Testis (tissue), 3 donors: ENCODE results near the gene FRMD3. TPM values are rescaled to one million over a fixed set of nuclear protein-coding genes. Genes with fewer than 3 reads are reported as not detected.

Experiments
- DNase-seq: peaks from one replicate; pipeline ENCODE4 v3.0.0-alpha.2; 2019
- H3K27ac ChIP-seq, 2 donors: fragments of 200-600 bp; sonication (generic); one replicate each; pipeline ENCODE4 v1.5.1; 2019
- H3K27me3 ChIP-seq: fragments of 200-600 bp; sonication (generic); one replicate; pipeline ENCODE4 v1.5.1; 2019
- H3K36me3 ChIP-seq: fragments of 200-600 bp; sonication (generic); one replicate; pipeline ENCODE4 v1.5.1; 2017; ENCODE audit warnings: low read depth; ENCODE audit errors: missing control alignments
- H3K4me1 ChIP-seq: fragments of 200-600 bp; sonication (generic); one replicate; pipeline ENCODE4 v1.5.1; 2019
- H3K4me3 ChIP-seq, 2 donors: fragments of 200-600 bp; sonication (generic); one replicate each; pipeline ENCODE4 v1.5.1; 2017 to 2019
- H3K9me3 ChIP-seq: fragments of 200-600 bp; sonication (generic); one replicate; pipeline ENCODE4 v1.5.1; 2017
- CTCF ChIP-seq, 3 experiments: fragments of 450-650 bp in 2 of 3; fragments of 200-600 bp in 1 of 3; sonication (generic) in 1 of 3; IDR thresholded peaks; one replicate each; pipeline ENCODE4 v1.5.1; 2016 to 2019; ENCODE audit warnings: antibody characterized with exemption in 3 of 3, mild to moderate bottlenecking in 2 of 3, moderate library complexity in 1 of 3
- POLR2A ChIP-seq: fragments of 450-650 bp; IDR thresholded peaks from one replicate; pipeline ENCODE4 v1.6.1; 2017; ENCODE audit warnings: antibody characterized with exemption, mild to moderate bottlenecking, moderate library complexity
- WGBS, 2 donors: methylation state at CpG; one replicate each; pipeline ENCODE4 v1.1.5; 2018; 5-methylcytosine and 5-hydroxymethylcytosine counted together
- intact Hi-C: fragments of 100-400 bp; cut with DNase I; formaldehyde crosslinking; loops from one replicate; pipeline ENCODE4 v1.15.1; 2023; ENCODE audit warnings: low total_unique reads
- polyA plus RNA-seq: library from polyadenylated mRNA; stranded (reverse); fragments of 350-450 nt; fragmentation: Illumina TruSeq; extraction: RNeasy Lipid Tissue Mini Kit (QIAGEN cat#74804); gene quantifications from one replicate; pipeline ENCODE4 v1.2.3, GENCODE V29; 2014; ENCODE audit warnings: low read depth, low replicate concordance; ENCODE audit not compliant: insufficient read depth
- total RNA-seq, 2 donors: library from RNA; depleted of rRNA; stranded (reverse); fragments of >200 nt; gene quantifications; one replicate each; pipeline ENCODE4 v1.2.3, GENCODE V29; 2016

The FRMD3 gene
- total and polyA plus RNA-seq, 3 donors from 2014 or later: 5.5 to 16.2 (median 12.5) TPM

GRCh38 chr9:83396342-83396741 lies 141.9 kb downstream of the FRMD3 start:
- no peak for TF ChIP-seq CTCF (IDR thresholded peaks at IDR 0.05)
- no peak for TF ChIP-seq POLR2A
- Histone ChIP-seq H3K27me3 (no peaks in the 10 kb centered on the region), H3K9me3 (no peaks in the 10 kb centered on the region), H3K36me3 (no peaks in the 10 kb centered on the region), H3K4me3 (peak overlapping the region in 1 of 2 donors; percentile 11), H3K4me1 (no peaks in the 10 kb centered on the region), H3K27ac (no peak overlapping the region)
- WGBS, 2 donors: 67 to 82% methylated on average over 6 of the region's 6 CpGs
- intact Hi-C loops: no loop called here
- DNase-seq: peak; percentile 33

GRCh38 chr9:83392228-83392627 lies 146.0 kb downstream of the FRMD3 start:
- H3K36me3 ChIP-seq: no peaks in the 10 kb centered on the region
- H3K27ac ChIP-seq: no peak overlapping the region
- no peak for DNase-seq
- no peaks in the 10 kb centered on the region for H3K4me1 ChIP-seq
- no peaks in the 10 kb centered on the region for H3K9me3 ChIP-seq
- no peak for TF ChIP-seq POLR2A
- no peak for TF ChIP-seq CTCF (IDR thresholded peaks at IDR 0.05)
- 85 to 90% methylated on average over 4 of the region's 4 CpGs for WGBS, 2 donors
- H3K27me3 ChIP-seq: no peaks in the 10 kb centered on the region
- intact Hi-C loops: no loop called here
- no peak overlapping the region for H3K4me3 ChIP-seq

- no peaks in the 10 kb centered on the region for H3K4me1 ChIP-seq
- H3K9me3 ChIP-seq: no peaks in the 10 kb centered on the region
- intact Hi-C loops: no loop called here
- no peaks in the 10 kb centered on the region for H3K36me3 ChIP-seq
- DNase-seq: no peak
- 81 to 91% methylated on average over 1 of the region's 1 CpG for WGBS, 2 donors
- no peak overlapping the region for H3K27ac ChIP-seq
- TF ChIP-seq POLR2A: no peak
- TF ChIP-seq CTCF (IDR thresholded peaks at IDR 0.05): no peak
- no peak overlapping the region for H3K4me3 ChIP-seq
- no peaks in the 10 kb centered on the region for H3K27me3 ChIP-seq
Measured at GRCh38 chr9:83388346-83388745, 149.9 kb downstream of the FRMD3 start.

GRCh38 chr9:83387401-83388185 lies 150.6 kb downstream of the FRMD3 start:
- Histone ChIP-seq H3K36me3 (no peaks in the 10 kb centered on the region), H3K27ac (no peak overlapping the region), H3K9me3 (no peaks in the 10 kb centered on the region), H3K4me1 (no peaks in the 10 kb centered on the region), H3K4me3 (no peak overlapping the region), H3K27me3 (no peaks in the 10 kb centered on the region)
- WGBS, 2 donors: 92 to 93% methylated on average over 7 of the region's 7 CpGs
- intact Hi-C loops: no loop called here
- DNase-seq: no peak
- TF ChIP-seq POLR2A (no peak), CTCF (IDR thresholded peaks at IDR 0.05) (no peak)

GRCh38 chr9:83385317-83385716 lies 152.9 kb downstream of the FRMD3 start:
- Histone ChIP-seq H3K27me3 (no peaks in the 10 kb centered on the region), H3K4me1 (no peaks in the 10 kb centered on the region), H3K27ac (no peak overlapping the region), H3K36me3 (no peaks in the 10 kb centered on the region), H3K4me3 (no peak overlapping the region), H3K9me3 (no peaks in the 10 kb centered on the region)
- intact Hi-C loops: no loop called here
- WGBS, 2 donors: 66 to 70% methylated on average over 2 of the region's 2 CpGs
- DNase-seq: no peak
- TF ChIP-seq POLR2A: no peak
